NCI-H510A treated with DMSO at 0.1 percent for 48 hours (cell line): ENCODE measurements around the gene RMI1.
"Not testable (repeated sequence)": the region's sequence is repeated elsewhere in the genome, so short reads cannot be mapped to it uniquely, and the experiment has no call there.

Experiments used
- DNase-seq: peaks from one replicate; lab custom pipeline; 2025; lab: John Stamatoyannopoulos, UW

RMI1 gene

DNA sequence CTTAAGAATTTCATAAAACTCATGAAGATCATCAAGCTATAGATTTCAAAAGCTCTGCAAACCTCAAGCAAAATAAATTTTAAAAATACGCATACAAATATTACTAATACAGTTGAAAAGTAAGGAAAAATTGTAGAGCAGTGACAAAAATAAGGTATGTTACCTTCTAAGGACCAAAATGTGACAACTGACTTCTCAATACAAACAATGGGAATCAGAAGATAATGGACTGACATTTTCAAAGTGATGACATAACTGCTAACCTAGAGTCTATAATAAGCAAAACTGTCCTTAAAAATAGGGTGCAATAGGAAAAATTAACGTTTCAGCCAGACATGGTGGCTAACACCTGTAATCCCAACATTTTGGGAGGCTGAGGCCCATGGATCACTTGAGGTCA, 27.1 kb downstream of the RMI1 start:
- no peak for DNase-seq

DNA sequence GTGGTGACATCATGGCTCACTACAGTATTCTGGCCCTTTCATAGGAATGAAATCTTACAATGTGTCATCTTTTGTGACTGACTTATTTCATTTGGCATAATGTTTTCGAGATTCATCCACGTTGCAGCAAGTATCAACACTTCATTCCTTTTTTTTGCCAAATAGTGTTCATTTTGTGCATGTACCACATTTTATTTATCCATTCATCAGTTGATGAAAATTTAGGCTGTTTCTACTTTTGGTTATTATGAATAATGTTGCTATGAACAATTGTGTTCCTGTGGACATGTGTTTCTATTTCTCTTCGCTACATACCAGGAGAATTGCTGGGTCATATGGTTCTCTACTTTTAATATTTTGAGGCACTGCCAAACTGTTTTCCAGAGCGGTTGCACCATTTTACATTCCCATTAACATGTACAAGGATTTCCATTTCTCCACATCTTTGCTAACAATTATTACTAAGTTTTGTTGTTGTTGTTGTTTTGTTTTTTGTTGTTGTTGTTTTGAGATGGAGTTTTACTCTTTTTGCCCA, 43.5 kb downstream of the RMI1 start:
- DNase-seq: no peak

DNA sequence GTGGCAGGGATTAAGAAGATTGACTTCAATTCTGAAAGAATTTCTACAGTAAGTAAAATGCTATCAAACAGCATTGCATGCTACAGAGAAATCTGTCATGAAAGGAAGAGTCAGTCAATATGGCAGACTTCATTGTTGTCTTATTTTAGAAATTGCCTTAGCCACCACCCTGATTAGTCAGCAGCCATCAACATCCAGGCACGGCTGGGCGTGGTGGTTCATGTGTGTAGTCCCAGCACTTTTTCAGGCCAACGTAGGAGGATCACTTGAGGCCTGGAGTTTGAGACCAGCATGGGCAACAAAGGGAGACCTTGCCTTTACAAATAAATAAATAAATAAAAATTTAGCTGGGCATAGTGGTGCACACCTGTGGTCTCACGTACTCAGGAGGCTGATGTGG, 46.6 kb downstream of the RMI1 start:
- DNase-seq: no peak

DNA sequence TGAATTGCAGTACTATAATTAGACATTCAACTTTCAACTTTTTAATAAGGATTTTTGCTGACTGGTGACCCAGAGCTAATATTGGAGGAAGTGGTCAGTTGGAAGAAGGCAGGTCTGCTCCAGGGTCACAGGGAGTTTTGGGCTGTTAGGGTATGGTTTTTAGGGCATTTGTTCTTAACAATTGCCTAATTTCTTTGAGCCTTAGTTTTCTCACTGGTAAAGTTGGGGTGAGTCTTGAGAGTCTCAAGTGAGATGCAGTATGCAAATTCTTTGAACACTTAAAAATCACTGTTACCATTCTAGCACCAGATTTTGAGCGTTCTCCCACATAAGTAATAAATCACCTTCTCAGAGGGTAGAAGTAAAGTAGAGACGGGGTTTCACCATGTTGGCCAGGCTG, 50.9 kb downstream of the RMI1 start:
- no peak for DNase-seq

DNA sequence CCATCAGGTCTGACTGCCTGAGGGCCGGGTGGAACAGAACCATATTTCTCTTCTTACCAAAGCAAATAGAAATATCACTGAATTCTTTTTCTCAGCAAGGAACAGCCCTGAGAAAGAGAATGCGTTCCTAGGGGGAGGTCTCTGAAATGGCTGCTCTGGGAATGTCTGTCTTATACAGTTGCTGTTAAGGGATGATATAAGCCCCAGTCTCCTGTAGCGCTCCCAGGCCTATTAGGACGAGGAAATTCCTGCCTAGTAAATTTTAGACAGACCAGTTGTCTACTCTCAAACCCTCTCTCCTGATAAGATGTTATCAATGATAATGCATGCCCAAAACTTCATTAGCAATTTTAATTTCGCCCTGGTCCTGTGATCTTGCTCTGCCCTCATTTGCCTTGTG, 61.3 kb downstream of the RMI1 start:
- DNase-seq: not testable (repeated sequence)

DNA sequence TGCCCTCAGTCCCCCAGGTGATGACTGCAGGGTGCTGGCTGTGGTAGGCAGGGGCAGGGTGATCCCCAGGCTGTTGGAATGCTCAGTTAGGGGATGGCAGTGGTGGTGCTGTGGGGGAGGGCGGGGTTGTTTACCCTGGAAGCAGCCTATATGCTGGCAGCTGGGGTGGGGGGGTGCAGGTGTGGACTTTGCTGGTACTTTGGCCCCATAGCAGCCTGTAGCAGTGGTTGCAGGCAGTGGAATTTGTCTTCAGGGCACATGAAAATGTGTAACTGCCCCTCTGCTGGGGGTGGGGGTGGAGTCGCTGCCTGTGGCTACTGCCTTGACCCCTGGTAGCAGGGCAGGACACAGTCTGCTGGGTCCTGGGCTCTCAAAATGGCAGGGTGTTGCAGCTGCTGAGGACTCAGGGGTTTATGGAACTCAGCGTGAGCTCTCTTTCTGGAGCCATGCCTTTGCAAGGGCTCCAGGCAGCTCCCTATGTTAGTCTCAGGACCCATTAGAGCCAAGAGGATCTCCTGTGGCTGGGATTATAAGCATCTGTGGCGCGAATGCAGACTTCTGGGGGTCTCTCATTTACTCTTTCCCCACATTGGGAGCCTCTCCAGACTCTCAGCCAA, 65.0 kb downstream of the RMI1 start:
- no peak for DNase-seq
